Hypothalamus (tissue), 51 donors: ENCODE results near the gene MLIP.

Experiments
- DNase-seq, 51 donors: peaks; one replicate each; lab custom pipeline; 2025; lab: John Stamatoyannopoulos, UW

Gene MLIP

DNA sequence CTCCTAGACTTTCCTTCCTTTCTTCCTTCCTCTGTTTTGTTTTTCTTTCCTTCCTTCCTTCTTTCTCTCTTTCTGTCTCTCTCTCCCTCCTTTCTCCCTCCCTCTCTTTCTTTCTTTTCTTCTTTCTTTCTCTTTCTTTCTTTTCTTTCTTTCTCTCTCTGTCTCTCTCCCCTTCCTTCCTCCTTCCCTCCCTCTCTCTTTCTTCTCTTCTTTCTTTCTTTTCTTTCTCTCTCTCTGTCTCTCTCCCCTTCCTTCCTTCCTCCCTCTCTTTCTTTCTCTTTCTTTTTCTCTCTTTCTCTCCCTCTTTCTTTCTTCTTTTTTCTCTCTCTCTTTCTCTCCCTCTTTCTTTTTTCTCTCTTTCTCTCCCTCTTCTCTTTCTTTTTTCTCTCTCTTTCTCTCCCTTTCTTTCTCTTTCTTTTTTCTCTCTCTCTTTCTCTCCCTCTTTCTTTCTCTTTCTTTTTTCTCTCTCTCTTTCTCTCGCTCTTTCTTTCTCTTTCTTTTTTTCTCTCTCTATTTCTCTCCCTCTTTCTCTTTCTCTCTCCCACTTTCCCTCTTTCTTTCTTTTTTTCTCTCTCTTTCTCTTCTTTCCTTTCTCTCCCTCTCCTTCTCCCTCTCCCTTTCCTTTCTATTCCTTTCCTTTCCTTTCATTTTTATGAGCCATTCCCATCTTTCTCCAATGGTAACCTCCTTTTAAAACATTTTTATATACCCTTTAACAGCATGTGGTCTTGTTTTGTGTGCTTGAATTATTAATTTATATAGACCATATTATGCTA, 199.3 kb downstream of the MLIP start:
- DNase-seq, result no peak

DNA sequence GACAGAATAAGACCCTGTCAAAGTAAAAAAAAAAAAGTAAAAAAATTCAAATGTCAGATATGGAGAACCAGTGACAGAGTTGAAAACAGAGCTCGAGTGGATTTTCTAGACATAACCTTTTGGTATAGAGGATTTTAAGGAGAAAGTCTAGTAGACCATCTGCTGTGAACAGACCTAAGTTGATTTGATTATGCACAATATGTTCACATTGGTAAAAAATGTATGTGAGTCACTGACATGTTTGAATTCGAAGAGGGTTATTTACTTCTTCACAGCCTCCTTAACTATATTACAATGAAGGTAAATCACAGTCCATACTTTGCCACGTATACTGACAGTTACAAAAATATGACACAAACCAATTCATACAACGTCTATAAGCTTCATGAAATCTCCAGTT, 204.4 kb downstream of the MLIP start:
- DNase-seq, result no peak
